ENCODE measurements around the gene IGFL1.
"Not testable (repeated sequence)": the region's sequence is repeated elsewhere in the genome, so short reads cannot be mapped to it uniquely, and the experiment has no call there.

Gene IGFL1

GRCh38 chr19:46226438-46226973 is 3.0 kb upstream of the IGFL1 start:
- no peak for DNase-seq

GRCh38 chr19:46232029-46232428 is 2.5 kb downstream of the IGFL1 start:
- DNase-seq: no peak

- DNase-seq: no peak
Measured at GRCh38 chr19:46232468-46232867, 2.9 kb downstream of the IGFL1 start.

GRCh38 chr19:46232938-46233621 is 3.5 kb downstream of the IGFL1 start:
- no peak for DNase-seq

GRCh38 chr19:46233871-46234270 is 4.3 kb downstream of the IGFL1 start:
- DNase-seq: not testable (repeated sequence)

GRCh38 chr19:46238141-46238540 is 8.6 kb downstream of the IGFL1 start:
- not testable (repeated sequence) for DNase-seq

- DNase-seq: no peak
Measured at GRCh38 chr19:46239193-46240024, 9.9 kb downstream of the IGFL1 start.

- DNase-seq: no peak
Measured at GRCh38 chr19:46240693-46241092, 11.2 kb downstream of the IGFL1 start.

- no peak for DNase-seq
Measured at GRCh38 chr19:46241626-46242025, 12.1 kb downstream of the IGFL1 start.

GRCh38 chr19:46243081-46243654 is 13.6 kb downstream of the IGFL1 start:
- DNase-seq: not testable (repeated sequence)

- no peak for DNase-seq
Measured at GRCh38 chr19:46250076-46250735, 20.7 kb downstream of the IGFL1 start.

- no peak for DNase-seq
Measured at GRCh38 chr19:46251416-46251815, 21.9 kb downstream of the IGFL1 start.

- no peak for DNase-seq
Measured at GRCh38 chr19:46254776-46255175, 25.2 kb downstream of the IGFL1 start.

GRCh38 chr19:46256855-46257254 is 27.3 kb downstream of the IGFL1 start:
- no peak for DNase-seq

- DNase-seq: not testable (repeated sequence)
Measured at GRCh38 chr19:46261501-46261900, 32.0 kb downstream of the IGFL1 start.

- DNase-seq: not testable (repeated sequence)
Measured at GRCh38 chr19:46262684-46263296, 33.2 kb downstream of the IGFL1 start.

- DNase-seq: not testable (repeated sequence)
Measured at GRCh38 chr19:46264801-46265200, 35.3 kb downstream of the IGFL1 start.

GRCh38 chr19:46265217-46265828 is 35.8 kb downstream of the IGFL1 start:
- peak; percentile 62 for DNase-seq

- DNase-seq: no peak
Measured at GRCh38 chr19:46269101-46269500, 39.6 kb downstream of the IGFL1 start.

- DNase-seq: no peak
Measured at GRCh38 chr19:46270521-46271256, 41.1 kb downstream of the IGFL1 start.

- DNase-seq: no peak
Measured at GRCh38 chr19:46271481-46272197, 42.1 kb downstream of the IGFL1 start.
